ENCODE results near the gene C1QTNF1. TPM values are rescaled to one million over a fixed set of nuclear protein-coding genes. Genes with fewer than 3 reads are reported as not detected.
A peak's percentile ranks its signal among the peaks of the same experiment; 100 is the strongest.

The C1QTNF1 gene
- total RNA-seq, 6 donors from 2014 or later = 9.3 to 30.4 (median 14.1) TPM

DNA sequence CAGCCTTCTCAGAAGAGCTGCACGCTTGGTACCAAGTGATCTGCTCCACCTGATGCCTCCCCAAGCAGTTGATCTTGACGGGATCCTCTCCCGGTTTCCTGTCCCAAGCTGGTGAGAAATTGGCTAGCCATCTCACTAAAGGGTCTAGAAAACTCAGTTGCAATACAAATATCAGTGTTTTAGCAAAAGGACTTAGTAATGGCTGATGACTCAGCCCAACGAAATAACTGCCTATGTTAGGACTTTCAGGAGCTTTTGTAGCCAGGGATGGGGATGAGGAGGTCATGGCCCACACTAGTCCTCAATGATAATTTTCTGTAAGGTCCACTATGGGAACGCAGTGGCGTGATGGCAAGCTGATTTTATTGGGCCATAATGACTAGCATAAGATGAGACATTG, 27.3 kb downstream of the C1QTNF1 start:
- no peak overlapping the region for H3K27ac ChIP-seq
- H3K9me3 ChIP-seq = peaks cover 0 to 7% (median 0%) of the 10 kb centered on the region in 4 donors
- peaks cover 0 to 27% (median 2%) of the 10 kb centered on the region in 4 donors for H3K36me3 ChIP-seq
- ATAC-seq (ENCODE audit: low FRiP score in 2 of 2) (no peak), DNase-seq (no peak)
- peaks cover 0 to 3% (median 0%) of the 10 kb centered on the region in 4 donors for H3K4me1 ChIP-seq
- H3K27me3 ChIP-seq = no peaks in the 10 kb centered on the region
- H3K4me3 ChIP-seq = no peak overlapping the region
- TF ChIP-seq POLR2AphosphoS5 (IDR thresholded peaks at IDR 0.05) (no peak), POLR2A (IDR thresholded peaks at IDR 0.05) (no peak), EP300 (IDR thresholded peaks at IDR 0.05) (no peak)
- TF ChIP-seq, protein P1, sequence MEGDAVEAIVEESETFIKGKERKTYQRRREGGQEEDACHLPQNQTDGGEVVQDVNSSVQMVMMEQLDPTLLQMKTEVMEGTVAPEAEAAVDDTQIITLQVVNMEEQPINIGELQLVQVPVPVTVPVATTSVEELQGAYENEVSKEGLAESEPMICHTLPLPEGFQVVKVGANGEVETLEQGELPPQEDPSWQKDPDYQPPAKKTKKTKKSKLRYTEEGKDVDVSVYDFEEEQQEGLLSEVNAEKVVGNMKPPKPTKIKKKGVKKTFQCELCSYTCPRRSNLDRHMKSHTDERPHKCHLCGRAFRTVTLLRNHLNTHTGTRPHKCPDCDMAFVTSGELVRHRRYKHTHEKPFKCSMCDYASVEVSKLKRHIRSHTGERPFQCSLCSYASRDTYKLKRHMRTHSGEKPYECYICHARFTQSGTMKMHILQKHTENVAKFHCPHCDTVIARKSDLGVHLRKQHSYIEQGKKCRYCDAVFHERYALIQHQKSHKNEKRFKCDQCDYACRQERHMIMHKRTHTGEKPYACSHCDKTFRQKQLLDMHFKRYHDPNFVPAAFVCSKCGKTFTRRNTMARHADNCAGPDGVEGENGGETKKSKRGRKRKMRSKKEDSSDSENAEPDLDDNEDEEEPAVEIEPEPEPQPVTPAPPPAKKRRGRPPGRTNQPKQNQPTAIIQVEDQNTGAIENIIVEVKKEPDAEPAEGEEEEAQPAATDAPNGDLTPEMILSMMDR (IDR thresholded peaks at IDR 0.05) = no peak
- WGBS, 2 donors = 91 to 93% methylated on average over 5 to 6 of the region's 6 CpGs

DNA sequence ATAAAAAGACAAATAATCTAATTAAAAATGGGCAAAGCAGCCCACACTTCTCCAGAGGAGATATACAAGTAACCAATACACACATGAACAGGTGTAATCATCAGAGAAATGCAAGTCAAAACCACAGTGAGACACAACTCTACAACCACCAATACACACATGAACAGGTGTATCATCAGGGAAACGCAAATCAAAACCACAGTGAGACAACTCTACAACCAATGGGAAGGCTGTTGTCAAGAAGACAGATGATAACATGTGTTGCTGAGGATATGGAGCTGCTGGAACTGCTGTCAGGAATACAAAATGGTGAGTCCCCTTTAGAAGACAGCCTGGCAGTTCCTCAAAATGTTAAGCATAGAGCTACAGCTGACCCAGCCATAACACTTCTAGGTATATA, 28.2 kb downstream of the C1QTNF1 start:
- DNase-seq (no peak), ATAC-seq (ENCODE audit: low FRiP score in 2 of 2) (no peak)
- Histone ChIP-seq H3K27ac (no peak overlapping the region), H3K9me3 (peaks cover 0 to 7% (median 0%) of the 10 kb centered on the region in 4 donors), H3K4me1 (no peaks in the 10 kb centered on the region), H3K27me3 (no peaks in the 10 kb centered on the region), H3K36me3 (peaks cover 0 to 27% (median 2%) of the 10 kb centered on the region in 4 donors), H3K4me3 (no peak overlapping the region)
- no peak for TF ChIP-seq POLR2A (IDR thresholded peaks at IDR 0.05)
- no peak for TF ChIP-seq POLR2AphosphoS5 (IDR thresholded peaks at IDR 0.05)
- no peak for TF ChIP-seq EP300 (IDR thresholded peaks at IDR 0.05)
- TF ChIP-seq, protein P1 (IDR thresholded peaks at IDR 0.05) = no peak
- whole genome bisulfite sequencing, 2 donors = 74 to 89% methylated on average over 1 of the region's 1 CpG

DNA sequence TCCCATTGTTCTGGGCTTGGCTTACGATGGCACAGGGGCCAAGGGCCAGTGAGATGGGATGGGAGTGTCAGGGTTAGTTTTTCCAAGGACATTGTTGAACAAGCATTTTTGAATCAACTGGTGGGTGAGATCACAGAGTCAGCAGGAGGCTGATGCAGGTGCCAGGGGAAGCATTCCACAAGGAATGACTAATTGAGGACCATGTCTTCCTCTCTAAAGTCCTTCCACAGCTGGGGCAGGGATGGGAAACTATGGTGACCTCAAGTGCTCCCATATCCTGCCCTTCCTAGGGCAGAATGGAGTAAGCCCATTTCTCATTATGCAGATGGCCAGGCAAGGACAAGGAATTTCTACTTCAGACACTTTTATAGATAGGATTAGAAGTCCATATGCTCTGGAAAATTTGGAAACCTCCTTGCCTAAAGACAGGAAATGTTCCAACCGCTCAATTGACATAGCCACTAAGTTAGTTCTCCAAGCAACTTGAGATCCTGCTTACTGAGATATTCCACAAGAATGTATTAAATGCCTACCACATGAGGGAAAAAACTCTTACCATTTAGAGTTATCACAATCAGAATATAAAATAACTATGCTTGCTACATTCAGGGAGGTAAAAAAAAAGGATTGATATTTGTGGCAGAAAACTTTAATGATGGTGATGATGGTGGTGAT, 29.4 kb downstream of the C1QTNF1 start:
- no peak overlapping the region for H3K27ac ChIP-seq
- no peaks in the 10 kb centered on the region for H3K27me3 ChIP-seq
- peaks cover 0 to 7% (median 0%) of the 10 kb centered on the region in 4 donors for H3K9me3 ChIP-seq
- DNase-seq (no peak), ATAC-seq (ENCODE audit: low FRiP score in 2 of 2) (peak in 1 of 2 donors; percentile 50)
- H3K4me1 ChIP-seq = peaks cover 0 to under 1% (median 0%) of the 10 kb centered on the region in 4 donors
- peaks cover 0 to 16% (median 0%) of the 10 kb centered on the region in 4 donors for H3K36me3 ChIP-seq
- H3K4me3 ChIP-seq = no peak overlapping the region
- WGBS, 2 donors = 76 to 88% methylated on average over 2 of the region's 2 CpGs
- no peak for TF ChIP-seq POLR2A (IDR thresholded peaks at IDR 0.05)
- TF ChIP-seq, protein P1 (IDR thresholded peaks at IDR 0.05) = no peak

DNA sequence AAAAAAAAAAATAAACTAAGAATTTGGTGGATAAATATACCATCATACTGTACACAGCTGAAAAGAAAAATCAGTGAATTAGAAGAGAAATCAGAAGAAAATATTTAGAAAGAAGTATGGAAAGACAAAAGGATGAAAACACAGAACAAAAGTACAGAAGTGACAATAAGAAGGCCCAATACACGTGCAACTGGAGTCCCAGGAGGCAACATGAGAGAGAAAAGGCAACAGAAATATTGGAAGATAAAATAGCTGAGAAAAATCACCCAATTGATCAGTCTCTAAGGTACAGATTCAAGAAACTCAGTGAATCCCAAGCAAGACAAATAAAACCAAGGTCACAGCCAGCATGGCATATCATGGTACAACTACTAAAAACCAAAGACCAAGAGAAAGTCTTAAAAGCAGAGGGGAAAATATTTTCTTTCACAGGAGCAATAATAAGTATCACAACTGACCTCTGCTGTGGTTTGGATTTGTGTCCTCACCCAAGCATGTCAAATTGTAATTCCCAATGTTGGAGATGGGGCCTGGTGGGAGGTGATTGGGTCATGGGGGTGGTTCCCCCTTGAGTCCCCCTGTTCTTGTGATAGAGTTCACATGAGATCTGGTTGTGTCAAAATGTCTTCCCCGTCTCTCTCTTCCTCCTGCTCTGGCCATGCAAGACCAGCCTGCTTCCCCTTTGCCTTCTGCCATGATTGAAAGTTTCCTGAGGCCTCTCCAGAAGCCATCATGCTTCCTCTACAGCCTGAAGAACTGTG, 30.4 kb downstream of the C1QTNF1 start:
- Histone ChIP-seq H3K4me3 (no peak overlapping the region), H3K4me1 (peaks cover 0 to 4% (median 0%) of the 10 kb centered on the region in 4 donors), H3K27ac (no peak overlapping the region), H3K27me3 (no peaks in the 10 kb centered on the region), H3K9me3 (peaks cover 0 to 7% (median 0%) of the 10 kb centered on the region in 4 donors), H3K36me3 (peaks cover 0 to 6% (median 0%) of the 10 kb centered on the region in 4 donors)
- no peak for DNase-seq
- no peak for TF ChIP-seq POLR2AphosphoS5 (IDR thresholded peaks at IDR 0.05)
- no peak for TF ChIP-seq POLR2A (IDR thresholded peaks at IDR 0.05)
- no peak for ATAC-seq (ENCODE audit: low FRiP score in 2 of 2)
- 72 to 78% methylated on average over 2 of the region's 2 CpGs for WGBS, 2 donors

DNA sequence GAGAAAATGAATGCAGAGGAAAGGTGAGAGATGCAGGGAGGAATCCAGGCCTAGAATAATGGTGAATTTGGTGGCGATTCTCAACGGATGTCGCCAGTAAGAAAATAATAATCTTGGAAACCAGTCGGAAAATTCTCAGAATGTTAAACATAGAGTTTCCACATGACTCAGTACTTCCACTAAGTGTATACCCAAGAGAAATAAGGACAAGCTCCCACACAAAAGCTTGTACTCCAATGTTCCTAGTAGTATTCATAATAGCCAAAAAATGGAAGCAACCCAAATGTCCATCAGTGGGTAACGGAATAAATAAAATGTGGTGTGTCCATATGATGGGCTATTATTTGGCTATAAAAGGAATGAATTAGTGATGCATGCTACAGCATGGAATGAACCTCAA, 31.2 kb downstream of the C1QTNF1 start:
- TF ChIP-seq EP300 (IDR thresholded peaks at IDR 0.05) = no peak
- TF ChIP-seq POLR2A (IDR thresholded peaks at IDR 0.05) = no peak
- TF ChIP-seq, protein P1 (IDR thresholded peaks at IDR 0.05) = no peak
- no peak for TF ChIP-seq POLR2AphosphoS5 (IDR thresholded peaks at IDR 0.05)

More for the DNA sequence above, 31.2 kb downstream of the C1QTNF1 start:
- Histone ChIP-seq H3K27me3 (no peaks in the 10 kb centered on the region), H3K36me3 (peaks cover 0 to 6% (median 0%) of the 10 kb centered on the region in 4 donors), H3K4me1 (peaks cover 0 to 4% (median 0%) of the 10 kb centered on the region in 4 donors), H3K4me3 (no peak overlapping the region), H3K27ac (no peak overlapping the region), H3K9me3 (peaks cover 0 to 7% (median 0%) of the 10 kb centered on the region in 4 donors)
- WGBS, 2 donors = 91 to 94% methylated on average over 5 of the region's 5 CpGs
- no peak for DNase-seq
- ATAC-seq (ENCODE audit: low FRiP score in 2 of 2) = no peak
